ENCODE results near the gene PLEKHH1.

Gene PLEKHH1

DNA sequence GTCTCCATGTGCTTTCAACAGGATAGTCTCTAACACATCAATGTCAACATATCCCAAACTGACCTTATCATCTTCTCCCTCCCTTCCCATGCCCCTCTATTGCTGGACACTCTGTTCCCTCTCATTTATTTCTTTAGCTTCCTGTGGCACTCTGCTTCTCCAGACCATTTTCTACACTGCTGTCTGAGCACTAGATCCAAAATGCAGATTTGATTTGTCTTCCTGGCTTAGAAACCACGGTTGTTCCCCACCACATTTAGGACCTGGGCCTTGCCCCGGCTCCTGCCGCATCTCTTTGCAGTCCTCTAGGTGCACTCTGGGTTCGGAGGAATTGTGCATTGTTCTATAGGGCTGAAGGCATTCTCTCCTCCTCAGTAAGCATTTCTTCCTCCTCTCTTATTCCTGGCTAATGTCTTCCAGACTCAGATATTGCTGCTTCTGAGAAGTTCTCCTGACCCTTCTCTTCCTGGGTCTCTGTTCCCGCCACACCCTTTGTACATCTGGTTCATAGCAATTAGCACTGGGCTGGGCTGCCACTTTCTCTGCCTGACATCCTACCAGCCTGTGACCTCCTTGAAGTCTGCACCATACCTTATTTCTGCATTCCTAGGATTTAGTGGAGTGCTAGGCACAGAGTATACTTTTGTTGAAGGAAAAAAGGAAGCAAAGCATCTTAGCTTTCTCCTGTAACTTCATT lies 100.5 kb downstream of the PLEKHH1 start:
- TF ChIP-seq, protein P1, sequence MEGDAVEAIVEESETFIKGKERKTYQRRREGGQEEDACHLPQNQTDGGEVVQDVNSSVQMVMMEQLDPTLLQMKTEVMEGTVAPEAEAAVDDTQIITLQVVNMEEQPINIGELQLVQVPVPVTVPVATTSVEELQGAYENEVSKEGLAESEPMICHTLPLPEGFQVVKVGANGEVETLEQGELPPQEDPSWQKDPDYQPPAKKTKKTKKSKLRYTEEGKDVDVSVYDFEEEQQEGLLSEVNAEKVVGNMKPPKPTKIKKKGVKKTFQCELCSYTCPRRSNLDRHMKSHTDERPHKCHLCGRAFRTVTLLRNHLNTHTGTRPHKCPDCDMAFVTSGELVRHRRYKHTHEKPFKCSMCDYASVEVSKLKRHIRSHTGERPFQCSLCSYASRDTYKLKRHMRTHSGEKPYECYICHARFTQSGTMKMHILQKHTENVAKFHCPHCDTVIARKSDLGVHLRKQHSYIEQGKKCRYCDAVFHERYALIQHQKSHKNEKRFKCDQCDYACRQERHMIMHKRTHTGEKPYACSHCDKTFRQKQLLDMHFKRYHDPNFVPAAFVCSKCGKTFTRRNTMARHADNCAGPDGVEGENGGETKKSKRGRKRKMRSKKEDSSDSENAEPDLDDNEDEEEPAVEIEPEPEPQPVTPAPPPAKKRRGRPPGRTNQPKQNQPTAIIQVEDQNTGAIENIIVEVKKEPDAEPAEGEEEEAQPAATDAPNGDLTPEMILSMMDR (IDR thresholded peaks at IDR 0.05): no peak
- Histone ChIP-seq H3K4me3 (no peak overlapping the region), H3K27ac (no peak overlapping the region)
- DNase-seq (ENCODE audit: low spot score): no peak

DNA sequence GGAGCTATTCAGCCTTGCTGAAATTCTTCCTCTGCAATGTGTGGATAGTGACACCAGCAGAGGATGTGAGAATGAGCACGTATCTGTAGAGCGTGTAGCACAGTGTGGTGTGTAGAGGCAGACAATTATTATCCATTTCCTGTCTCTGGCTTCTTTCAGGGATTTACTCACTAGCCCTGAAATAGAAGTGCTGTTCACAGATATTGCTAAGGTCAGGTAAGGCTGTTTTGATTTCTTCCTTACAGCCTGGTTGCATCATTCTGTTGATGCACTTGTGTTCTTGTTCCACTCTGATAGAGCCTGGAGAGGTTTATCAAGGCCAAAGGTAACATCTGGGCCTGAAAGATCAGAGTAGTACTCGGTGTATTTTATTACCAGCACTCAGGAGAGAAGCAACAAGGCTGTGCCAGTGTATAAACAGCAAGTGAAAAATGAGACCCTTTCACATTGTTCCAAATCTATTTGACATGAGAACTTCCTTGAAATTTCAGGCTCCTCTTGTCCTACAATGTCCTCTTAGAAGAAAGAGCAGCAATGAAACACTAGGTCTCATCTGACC lies 103.3 kb downstream of the PLEKHH1 start:
- Histone ChIP-seq H3K4me3 (no peak overlapping the region), H3K27ac (no peak overlapping the region)
- no peak for DNase-seq (ENCODE audit: low spot score)
- TF ChIP-seq, protein P1 (IDR thresholded peaks at IDR 0.05): no peak

DNA sequence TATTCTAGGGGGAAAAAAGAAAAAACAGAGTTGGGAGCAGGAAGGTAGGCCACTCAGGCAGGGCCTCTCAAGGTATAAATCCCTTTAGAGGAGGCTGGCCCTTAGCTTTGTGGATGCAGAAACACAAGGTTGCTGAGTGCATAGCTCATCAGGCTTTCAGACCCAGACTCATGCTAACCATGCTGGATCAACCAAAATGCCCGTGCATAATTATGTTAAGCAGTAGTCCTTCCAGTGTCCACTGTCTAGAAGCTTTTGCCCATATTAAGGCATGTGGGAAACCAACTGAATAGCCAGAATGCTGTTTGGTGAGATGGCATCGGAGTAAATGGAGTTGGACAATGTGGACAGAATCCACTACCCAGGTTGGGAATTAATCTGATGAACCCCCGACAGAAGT lies 105.6 kb downstream of the PLEKHH1 start:
- Histone ChIP-seq H3K27ac (no peak overlapping the region), H3K4me3 (no peak overlapping the region)
- no peak for DNase-seq (ENCODE audit: low spot score)
- TF ChIP-seq, protein P1 (IDR thresholded peaks at IDR 0.05): no peak

Data from coronary artery (tissue), 2 donors.